ENCODE data around the gene GALNT2. TPM values are rescaled to one million over a fixed set of nuclear protein-coding genes. Genes with fewer than 3 reads are reported as not detected.

The GALNT2 gene
- total RNA-seq, 4 donors from 2014 or later = 47.9 to 78.6 (median 60.0) TPM

GRCh38 chr1:230087028-230087716, 20.1 kb downstream of the GALNT2 start:
- no peaks in the 10 kb centered on the region for H3K27me3 ChIP-seq
- no peak overlapping the region for H3K4me3 ChIP-seq
- H3K36me3 ChIP-seq = no peaks in the 10 kb centered on the region
- H3K27ac ChIP-seq = peak overlapping the region in 2 of 4 donors; percentile 84 to 86
- TF ChIP-seq POLR2A (IDR thresholded peaks at IDR 0.05) (no peak), EP300 (IDR thresholded peaks at IDR 0.05) (no peak), CTCF (IDR thresholded peaks at IDR 0.05) (no peak)
- WGBS, 2 donors = 80 to 86% methylated on average over 12 of the region's 12 CpGs
- H3K4me1 ChIP-seq = peaks cover 0 to 63% (median 34%) of the 10 kb centered on the region in 4 donors
- no peaks in the 10 kb centered on the region for H3K9me3 ChIP-seq
- DNase-seq (ENCODE audit: low spot score in 2 of 2) = no peak

DNA sequence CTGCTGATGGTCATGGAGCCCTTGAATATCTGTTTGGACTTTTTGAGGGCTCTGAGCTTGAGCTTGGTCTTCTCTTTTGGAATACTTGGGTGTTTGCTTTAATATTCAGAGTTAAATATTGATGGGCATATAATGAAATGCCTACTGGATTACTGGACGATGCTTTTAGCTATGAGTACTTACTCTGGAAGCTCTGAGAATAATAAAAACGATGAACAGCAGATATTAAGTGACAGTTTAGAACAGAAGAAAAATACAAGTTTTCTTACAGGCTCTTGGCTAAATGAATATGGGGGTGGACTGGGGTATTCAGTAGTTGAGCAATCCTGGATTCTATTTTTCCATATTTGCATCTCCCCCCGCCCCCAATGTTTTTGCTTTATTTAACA, 20.7 kb downstream of the GALNT2 start:
- TF ChIP-seq POLR2A (IDR thresholded peaks at IDR 0.05) = no peak
- TF ChIP-seq EP300 (IDR thresholded peaks at IDR 0.05) = no peak
- no peak for TF ChIP-seq CTCF (IDR thresholded peaks at IDR 0.05)
- peaks cover 0 to 63% (median 34%) of the 10 kb centered on the region in 4 donors for H3K4me1 ChIP-seq
- H3K27ac ChIP-seq = peak overlapping the region in 2 of 4 donors; percentile 84 to 86
- DNase-seq (ENCODE audit: low spot score in 2 of 2) = no peak
- H3K4me3 ChIP-seq = no peak overlapping the region
- H3K9me3 ChIP-seq = no peaks in the 10 kb centered on the region
- 50 to 58% methylated on average over 3 of the region's 3 CpGs for WGBS, 2 donors
- H3K27me3 ChIP-seq = no peaks in the 10 kb centered on the region
- no peaks in the 10 kb centered on the region for H3K36me3 ChIP-seq

- Histone ChIP-seq H3K4me1 (peaks cover 0 to 41% (median 19%) of the 10 kb centered on the region in 4 donors), H3K9me3 (no peaks in the 10 kb centered on the region), H3K4me3 (no peak overlapping the region), H3K27ac (peak overlapping the region in 2 of 4 donors; percentile 23 to 32), H3K36me3 (no peaks in the 10 kb centered on the region), H3K27me3 (no peaks in the 10 kb centered on the region)
- 60 to 71% methylated on average over 6 of the region's 6 CpGs for WGBS, 2 donors
- TF ChIP-seq POLR2A (IDR thresholded peaks at IDR 0.05) (no peak), CTCF (IDR thresholded peaks at IDR 0.05) (no peak), EP300 (IDR thresholded peaks at IDR 0.05) (no peak)
- DNase-seq (ENCODE audit: low spot score in 2 of 2) = no peak
These were observed 23.2 kb downstream of the GALNT2 start for GRCh38 chr1:230090194-230090711.

GRCh38 chr1:230091473-230092231, 24.6 kb downstream of the GALNT2 start:
- WGBS, 2 donors = 90% methylated on average over 12 of the region's 12 CpGs
- DNase-seq (ENCODE audit: low spot score in 2 of 2) = no peak
- H3K4me1 ChIP-seq = peaks cover 0 to 33% (median 9%) of the 10 kb centered on the region in 4 donors
- H3K27me3 ChIP-seq = no peaks in the 10 kb centered on the region
- TF ChIP-seq EP300 (IDR thresholded peaks at IDR 0.05) (no peak), CTCF (IDR thresholded peaks at IDR 0.05) (no peak), POLR2A (IDR thresholded peaks at IDR 0.05) (no peak)
- peak overlapping the region in 1 of 4 donors; percentile 0 for H3K27ac ChIP-seq
- no peak overlapping the region for H3K4me3 ChIP-seq
- H3K9me3 ChIP-seq = no peaks in the 10 kb centered on the region
- H3K36me3 ChIP-seq = no peaks in the 10 kb centered on the region

- H3K27me3 ChIP-seq = no peaks in the 10 kb centered on the region
- H3K4me3 ChIP-seq = no peak overlapping the region
- no peak for DNase-seq (ENCODE audit: low spot score in 2 of 2)
- WGBS, 2 donors = 90 to 91% methylated on average over 14 of the region's 14 CpGs
- no peak overlapping the region for H3K27ac ChIP-seq
- peaks cover 0 to 15% (median 0%) of the 10 kb centered on the region in 4 donors for H3K4me1 ChIP-seq
- no peaks in the 10 kb centered on the region for H3K9me3 ChIP-seq
- no peak for TF ChIP-seq CTCF (IDR thresholded peaks at IDR 0.05)
- TF ChIP-seq EP300 (IDR thresholded peaks at IDR 0.05) = no peak
- TF ChIP-seq POLR2A (IDR thresholded peaks at IDR 0.05) = no peak
- peaks cover 0 to 5% (median 0%) of the 10 kb centered on the region in 3 donors for H3K36me3 ChIP-seq
These were observed 27.7 kb downstream of the GALNT2 start for GRCh38 chr1:230094746-230095145.

Data from tibial nerve (tissue), 4 donors.